GM21447 (cell line): ENCODE data around the gene STAP2.
"Not testable (repeated sequence)": the region's sequence is repeated elsewhere in the genome, so short reads cannot be mapped to it uniquely, and the experiment has no call there.

Source experiments
- ATAC-seq: cut with Tn5 transposase; IDR thresholded peaks from one replicate; pipeline ENCODE4 v1.9.1; 2021; ENCODE audit not compliant: unreplicated experiment

The STAP2 gene

DNA sequence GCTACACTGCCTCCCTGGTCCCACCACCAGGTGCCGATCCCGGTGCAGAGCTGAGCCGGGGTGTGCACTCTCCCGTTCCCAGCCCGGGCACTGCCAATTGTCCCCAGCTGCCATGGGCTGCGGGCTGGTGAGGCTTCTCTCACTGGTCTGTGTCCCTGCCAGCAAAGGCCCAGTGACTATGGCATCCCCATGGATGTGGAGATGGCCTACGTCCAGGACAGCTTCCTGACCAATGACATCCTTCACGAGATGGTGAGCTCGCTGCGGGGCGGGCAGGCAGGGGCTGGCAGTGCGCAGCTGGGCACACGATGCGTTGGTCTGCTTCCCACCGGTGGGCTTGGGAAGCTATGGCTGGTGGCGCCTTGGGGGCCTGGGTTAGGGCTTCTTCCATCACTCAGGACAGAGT, 19.3 kb upstream of the STAP2 start:
- ATAC-seq, result no peak

DNA sequence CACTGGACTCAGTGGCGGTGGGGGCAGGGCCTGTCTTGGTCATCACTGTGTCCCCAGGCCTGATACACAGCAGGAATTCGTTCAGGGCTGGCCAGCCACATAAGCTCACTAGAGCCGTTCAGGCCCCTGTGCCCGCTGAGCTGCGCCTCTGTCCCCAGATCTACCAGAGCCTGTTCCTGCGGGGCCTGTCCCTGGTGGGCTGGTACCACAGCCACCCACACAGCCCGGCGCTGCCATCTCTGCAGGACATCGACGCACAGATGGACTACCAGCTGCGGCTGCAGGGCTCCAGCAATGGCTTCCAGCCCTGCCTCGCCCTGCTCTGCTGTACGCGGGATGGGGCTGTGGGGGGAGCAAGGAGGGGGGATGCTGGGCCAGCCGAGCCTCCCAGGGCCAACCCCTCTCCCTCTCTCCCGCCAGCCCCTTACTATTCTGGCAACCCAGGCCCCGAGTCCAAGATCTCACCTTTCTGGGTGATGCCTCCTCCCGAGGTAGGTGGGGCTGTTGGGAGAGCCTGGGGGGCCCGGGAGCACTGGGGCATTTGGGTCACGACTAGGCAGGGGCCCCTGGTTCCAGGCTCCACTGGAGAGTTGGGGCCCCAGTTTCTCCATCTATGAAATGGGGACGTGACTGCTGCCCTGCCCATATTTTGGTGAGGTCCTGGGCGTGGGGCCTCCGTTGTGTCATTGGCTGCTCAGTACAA, 18.6 kb upstream of the STAP2 start:
- no peak for ATAC-seq

DNA sequence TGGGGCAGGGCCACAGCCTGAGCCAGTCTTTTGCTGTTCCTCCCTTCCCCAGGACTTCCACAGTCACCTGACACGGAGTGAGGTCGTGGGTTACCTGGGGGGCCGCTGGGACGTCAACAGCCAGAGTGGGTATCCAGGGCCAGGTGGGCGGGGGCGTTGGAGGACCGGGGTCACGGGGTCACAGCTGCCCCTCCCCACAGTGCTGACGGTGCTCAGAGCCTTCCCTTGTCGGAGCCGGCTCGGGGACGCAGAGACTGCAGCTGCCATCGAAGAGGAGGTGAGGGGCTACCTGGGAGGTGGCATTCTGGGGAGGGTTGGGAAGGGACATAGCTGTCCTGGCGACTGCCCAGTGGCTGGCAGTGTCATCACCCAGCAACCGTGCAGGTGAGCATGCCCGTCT, 16.3 kb upstream of the STAP2 start:
- ATAC-seq, result no peak

DNA sequence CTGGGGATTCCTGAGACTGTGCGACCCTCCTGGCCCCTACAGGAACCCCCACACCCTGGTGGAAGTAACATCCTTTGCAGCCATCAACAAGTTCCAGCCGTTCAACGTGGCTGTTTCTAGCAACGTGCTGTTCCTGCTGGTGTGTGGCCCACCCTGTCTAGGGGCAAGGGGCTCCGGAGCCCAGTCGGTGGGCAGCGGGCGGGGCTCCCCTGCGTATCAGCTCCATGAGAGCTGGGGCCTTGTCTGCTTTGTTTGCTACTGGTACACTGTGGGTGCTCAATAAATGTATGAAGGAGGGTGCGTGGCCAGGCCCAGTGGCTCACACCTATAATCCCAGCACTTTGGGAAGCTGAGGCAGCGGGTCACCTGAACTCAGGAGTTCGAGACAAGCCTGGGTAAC, 15.7 kb upstream of the STAP2 start:
- no peak for ATAC-seq

DNA sequence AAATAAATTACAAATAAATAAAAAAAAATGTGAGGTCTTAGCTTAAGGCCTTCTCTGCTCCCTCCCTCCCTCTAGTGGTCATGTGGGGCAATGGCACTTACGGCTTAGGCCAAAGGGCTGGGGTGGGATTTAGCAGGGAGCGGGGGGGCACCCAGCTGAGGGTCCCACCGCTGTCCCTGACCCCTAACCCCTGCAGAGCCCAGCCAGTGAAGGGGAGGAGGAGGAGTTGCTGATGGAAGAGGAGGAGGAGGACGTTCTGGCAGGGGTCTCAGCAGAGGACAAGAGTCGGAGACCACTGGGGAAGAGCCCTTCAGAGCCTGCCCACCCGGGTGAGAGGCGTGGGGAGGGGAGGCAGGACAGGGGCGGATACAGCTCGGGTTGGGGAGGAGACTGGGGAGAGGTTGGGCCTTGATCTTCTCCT, 14.1 kb upstream of the STAP2 start:
- ATAC-seq, result no peak

DNA sequence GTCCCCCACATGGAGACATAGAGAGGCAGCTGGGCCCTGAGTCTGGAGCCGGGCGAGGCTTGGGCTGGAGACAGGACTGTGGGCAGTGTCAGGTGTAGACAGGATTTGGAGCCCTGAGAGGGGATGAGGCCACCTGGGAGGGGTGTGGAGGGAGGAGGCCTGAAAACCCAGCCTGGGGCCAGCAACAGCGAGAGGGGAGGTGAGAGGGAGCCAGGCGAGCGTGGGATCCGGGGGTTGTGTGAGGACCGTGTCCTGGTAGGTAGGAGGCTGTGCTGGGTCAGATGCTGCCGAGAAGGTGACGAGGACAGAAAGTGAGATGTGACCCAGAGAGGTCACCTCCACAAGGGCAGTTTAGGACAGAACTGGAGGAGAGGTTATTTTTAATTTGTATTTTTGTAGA, 12.1 kb upstream of the STAP2 start:
- ATAC-seq, result no peak

DNA sequence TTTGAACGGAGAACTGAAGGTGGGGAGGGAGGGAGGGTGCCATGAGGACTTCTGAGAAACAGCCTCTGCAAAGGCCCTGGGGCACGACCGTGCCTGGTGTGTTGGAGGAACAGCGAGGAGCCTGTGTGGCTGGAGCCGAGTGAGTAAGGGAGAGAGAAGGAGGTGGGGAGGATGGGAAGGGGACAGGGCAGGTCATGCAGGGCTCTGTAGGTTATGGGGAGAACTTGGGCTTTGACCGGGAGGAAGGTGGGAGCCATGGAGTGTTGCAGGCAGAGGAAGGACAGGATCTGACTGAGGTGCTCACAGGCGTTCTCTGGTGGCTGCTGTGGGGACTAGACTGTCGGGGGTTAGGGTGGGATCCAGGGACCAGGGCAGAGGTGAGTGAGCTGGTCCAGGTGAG, 11.5 kb upstream of the STAP2 start:
- no peak for ATAC-seq

DNA sequence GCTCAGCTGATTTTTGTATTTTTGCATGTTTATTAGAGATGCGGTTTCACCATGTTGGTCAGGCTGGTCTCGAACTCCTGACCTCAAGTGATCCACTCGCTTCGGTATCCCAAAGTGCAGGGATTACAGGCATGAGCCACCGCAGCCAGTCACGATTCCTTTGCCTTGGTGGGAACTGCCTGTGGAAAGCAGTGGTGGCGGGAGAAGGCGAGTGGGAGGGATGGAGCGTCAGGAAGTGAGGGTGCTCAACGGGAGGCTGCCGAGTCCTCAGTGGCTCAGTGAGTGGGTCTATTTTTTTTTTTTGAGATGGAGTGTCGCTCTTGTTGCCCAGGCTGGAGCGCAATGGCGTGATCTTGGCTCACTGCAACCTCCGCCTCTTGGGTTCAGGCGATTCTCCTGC, 10.6 kb upstream of the STAP2 start:
- ATAC-seq, result not testable (repeated sequence)

DNA sequence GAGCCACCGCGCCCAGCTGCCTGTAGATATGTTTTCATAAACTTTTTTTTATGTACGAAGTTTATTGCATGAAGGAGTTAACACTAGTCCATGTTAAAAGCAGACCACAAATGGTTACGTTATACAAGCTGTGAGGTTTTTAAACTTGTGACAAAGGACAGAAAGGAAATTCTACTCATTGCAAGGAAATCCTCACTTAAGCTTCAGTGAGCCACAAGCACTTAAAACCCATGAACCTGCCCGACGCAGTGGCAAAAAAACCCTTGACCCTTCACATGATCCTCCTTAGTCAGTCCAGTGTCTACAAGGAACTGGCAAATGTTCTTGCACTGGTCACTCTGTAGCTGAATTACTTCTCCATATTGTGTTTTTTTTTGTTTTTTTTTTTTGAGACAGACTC, 8.9 kb upstream of the STAP2 start:
- no peak for ATAC-seq

DNA sequence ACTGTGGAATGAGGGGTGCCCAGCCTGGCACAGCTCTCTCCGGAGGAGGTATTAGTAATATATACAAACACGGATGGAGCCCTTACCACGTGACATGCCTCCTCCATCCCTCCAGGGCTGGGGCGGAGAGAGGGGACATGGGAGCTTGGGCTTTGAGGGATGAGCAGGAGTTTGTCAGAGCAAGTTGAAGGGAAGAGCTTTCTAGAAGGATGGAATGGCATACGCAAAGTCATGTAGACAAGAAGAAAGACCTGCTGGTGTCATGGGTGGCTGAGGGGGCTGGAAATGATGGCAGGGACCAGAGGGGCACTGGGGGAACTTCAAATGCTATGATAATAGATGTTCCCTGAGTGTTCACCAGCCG, 7.4 kb upstream of the STAP2 start:
- ATAC-seq, result no peak

DNA sequence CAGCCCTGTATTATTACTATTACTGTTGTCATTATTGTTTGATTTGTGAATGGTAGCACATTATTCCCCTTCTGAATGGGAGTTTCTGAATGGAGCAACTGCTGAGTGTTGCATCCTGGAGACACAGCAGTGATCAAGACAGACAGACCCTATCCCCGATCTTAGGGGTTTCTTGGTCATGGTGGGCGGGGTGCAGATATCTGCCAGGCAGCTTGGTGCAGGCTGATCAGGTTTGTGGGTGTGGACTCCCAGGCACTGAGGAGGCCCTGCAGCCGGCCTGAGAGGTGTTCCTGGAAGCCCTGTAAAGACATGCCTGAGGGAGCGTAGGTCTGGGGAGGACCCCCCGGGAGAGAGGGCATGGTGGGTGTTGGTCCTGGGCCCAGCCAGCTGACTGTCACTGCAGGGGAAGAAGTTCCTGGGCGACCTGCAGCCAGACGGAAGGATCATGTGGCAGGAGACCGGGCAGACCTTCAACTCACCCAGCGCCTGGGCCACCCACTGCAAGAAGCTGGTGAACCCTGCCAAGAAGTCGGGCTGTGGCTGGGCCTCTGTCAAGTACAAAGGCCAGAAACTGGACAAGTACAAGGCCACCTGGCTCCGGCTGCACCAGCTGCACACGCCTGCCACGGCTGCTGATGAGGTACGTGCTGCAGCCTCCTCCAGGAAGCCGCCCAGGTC, 6.9 kb upstream of the STAP2 start:
- no peak for ATAC-seq

DNA sequence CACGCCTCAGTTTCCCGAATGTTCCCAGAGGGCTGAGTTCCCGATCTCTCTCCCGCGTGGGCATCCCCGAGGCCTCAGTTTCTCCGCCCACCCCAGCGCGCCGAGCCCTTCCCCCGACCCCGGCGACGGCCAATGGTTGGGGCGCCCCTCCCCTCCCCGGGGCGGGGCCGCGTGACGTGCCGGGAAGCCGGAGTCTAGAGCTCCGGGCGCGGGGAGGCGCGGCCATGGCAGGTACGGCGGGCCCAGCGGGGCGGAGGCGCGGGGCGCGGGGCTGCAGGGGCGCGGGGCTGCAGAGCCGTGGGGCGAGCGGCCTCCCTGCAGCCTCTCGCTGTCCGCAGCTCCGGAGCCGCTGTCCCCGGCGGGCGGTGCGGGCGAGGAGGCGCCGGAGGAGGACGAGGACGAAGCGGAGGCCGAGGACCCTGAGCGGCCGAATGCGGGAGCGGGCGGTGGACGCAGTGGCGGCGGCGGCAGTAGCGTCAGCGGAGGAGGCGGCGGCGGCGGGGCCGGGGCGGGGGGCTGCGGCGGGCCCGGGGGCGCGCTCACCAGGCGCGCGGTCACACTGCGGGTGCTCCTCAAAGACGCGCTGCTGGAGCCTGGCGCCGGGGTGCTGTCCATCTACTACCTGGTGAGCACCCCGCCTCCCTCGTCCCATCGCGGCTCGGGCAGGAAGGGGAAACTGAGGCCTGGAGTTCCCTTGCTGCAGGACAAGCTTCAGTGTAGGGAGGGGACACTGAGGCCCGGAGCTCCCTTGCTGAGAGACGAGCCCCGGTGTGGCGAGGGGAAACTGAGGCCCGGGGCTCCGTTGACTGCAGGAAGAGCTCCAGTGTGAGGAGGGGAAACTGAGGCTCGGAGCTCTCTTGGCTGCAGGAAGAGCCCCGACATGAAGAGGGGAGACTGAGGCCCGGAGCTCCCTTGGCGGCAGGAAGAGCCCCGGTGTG, 5.0 kb upstream of the STAP2 start, which contains the start of gene MPND:
Gene MPND (plus strand): TSS at position 193 of the 938 bp plus-strand sequence. CDS start 32 bp downstream, at position 225.
- ATAC-seq, result peak; percentile 41

DNA sequence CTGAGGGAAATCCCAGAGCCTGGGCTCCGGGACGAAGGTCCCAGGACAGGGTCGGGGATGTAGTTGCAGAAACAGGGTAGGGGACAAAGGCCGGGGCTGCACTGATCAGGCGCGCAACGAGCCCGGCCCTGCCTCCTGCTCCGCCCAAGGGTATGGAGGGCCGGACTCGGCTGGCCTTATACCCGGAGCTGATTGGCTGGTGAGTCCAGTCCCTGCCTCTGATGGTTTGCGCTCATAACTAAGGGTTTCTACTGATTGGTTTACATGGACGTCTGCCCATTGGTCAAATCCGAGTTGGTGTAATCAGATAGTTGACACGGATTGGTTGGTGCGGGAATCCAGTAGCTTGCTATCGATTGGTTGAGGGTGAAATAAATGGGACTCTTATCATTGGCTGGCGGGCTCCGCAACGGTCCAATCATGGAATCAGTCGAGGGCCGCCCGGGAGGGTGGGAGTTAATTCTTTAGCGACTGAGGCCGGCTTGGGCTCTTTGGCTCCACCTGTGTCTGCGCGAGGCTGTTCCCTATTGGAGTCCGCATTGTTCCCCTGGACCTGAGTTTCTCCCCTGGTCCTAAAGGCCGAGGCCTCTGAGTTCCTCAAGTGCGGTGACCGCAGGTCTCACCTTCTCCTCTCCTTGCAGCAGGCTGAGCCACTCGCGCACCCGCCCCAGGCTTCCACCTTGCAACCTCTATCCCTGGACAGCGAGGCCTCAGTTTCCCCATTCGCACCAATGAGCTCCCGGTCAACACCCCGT, 4.2 kb upstream of the STAP2 start:
- peak; percentile 82 for ATAC-seq

DNA sequence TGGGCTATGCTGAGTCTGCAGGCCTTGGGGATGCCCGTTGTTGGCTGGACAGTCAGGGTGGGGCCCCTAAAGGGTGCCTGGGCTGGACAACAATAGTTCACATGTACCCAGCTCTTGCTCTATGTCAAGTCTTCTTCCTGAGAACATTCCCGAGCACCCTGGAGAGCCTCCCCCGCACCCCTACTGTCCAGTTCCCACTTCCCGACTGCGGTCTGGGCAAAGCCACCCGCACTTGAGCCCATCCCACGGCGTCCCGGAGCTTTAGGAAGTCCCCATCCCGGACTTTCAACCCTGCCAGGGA, 3.6 kb upstream of the STAP2 start:
- ATAC-seq, result no peak

DNA sequence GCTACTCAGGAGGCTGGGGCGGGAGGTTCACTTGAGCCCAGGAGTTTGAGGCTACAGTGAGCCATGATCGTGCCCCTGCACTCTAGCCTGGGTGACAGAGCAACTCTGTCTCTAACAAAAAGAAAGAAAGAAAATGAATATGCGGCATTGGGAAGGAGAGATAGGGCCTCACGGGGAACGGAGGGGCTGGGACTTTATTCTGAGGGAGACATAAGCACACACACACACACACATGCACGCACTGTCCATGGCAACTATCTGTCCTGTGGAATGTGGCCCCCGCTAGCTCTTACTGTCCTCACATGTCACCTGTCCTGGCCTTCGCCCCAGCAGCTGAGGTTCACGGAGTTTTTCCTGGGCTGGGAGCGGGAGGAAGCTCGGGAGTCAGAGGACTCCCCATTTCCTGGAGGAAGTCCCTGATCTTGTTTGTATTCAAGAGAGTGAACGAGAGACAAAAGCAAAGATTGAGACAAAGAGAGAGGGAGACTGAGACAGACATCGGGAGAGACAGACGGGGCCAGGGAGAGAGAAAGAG, 654 bp downstream of the STAP2 start:
- no peak for ATAC-seq

DNA sequence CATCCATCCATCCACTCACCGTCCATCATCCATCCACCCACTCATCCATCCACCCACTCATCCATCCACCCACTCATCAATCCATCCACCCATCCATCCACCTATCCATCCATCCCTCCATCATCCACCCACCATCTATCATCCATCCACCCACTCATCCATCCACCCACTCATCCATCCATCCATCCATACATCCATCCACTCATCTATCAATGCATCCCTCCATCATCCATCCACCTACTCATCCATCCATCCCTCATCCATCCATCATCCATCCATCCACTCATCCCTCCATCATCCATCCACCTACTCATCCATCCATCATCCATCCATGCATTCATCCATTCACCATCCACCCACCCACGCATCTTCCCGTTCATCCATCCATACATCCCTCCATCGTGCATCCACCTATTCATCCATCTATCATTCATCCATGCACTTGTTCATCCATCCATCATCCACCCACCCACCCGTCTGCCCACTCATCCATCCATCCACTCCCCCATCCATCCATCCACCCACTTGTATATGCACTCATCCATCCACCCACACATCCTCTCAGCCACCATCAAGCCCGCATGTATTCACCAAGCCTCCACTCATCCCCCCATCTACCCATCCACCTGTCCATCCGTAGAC, 3.6 kb downstream of the STAP2 start:
- no peak for ATAC-seq

DNA sequence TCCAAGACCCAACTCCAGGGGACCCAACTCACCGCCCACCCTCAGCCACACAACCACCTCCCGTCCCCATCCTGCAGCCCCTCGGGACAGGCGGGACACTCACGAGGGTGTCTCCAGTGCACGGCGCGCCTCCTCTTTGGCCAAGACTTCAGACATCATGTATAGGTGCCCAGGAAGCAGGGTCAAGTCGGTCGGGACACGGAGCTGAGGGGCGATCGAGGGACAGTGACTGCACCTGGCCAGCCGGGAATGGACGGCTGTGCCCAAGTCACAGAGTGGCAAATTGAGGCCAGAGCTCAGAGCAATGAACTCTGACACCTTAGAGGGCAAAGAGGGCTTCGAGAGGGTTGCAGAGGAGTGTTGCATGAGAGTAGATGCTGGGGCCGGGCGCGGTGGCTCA, 8.8 kb downstream of the STAP2 start:
- ATAC-seq, result no peak

DNA sequence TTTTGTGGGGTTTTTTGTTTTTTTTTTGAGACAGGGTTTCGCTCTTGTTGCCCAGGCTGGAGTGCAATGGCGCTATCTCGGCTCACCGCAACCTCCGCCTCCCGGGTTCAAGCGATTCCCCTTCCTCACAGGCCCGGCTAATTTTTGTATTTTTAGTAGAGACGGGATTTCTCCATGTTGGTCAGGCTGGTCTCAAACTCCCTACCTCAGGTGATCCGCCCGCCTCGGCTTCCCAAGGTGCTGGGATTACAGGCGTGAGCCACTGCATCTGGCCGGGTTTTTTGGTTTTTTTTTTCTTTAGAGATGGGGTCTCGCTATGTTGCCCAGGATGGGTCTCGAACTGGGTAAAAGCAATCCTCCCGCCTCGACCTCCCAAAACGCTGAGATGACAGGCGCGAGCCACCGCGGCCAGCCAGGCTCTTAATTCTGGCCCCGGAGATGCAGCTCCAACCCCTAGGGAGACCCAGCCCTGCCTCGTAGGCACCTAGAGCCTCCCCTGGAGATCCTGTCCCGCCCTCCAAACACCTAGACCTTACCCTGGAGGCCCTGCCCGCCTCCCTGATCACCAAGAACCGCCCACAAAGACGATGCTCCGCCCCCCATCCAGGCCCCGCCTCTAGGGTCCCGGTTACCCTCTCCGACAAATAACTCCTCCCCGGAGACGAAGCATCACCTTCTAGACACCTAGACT, 9.5 kb downstream of the STAP2 start:
- not testable (repeated sequence) for ATAC-seq

DNA sequence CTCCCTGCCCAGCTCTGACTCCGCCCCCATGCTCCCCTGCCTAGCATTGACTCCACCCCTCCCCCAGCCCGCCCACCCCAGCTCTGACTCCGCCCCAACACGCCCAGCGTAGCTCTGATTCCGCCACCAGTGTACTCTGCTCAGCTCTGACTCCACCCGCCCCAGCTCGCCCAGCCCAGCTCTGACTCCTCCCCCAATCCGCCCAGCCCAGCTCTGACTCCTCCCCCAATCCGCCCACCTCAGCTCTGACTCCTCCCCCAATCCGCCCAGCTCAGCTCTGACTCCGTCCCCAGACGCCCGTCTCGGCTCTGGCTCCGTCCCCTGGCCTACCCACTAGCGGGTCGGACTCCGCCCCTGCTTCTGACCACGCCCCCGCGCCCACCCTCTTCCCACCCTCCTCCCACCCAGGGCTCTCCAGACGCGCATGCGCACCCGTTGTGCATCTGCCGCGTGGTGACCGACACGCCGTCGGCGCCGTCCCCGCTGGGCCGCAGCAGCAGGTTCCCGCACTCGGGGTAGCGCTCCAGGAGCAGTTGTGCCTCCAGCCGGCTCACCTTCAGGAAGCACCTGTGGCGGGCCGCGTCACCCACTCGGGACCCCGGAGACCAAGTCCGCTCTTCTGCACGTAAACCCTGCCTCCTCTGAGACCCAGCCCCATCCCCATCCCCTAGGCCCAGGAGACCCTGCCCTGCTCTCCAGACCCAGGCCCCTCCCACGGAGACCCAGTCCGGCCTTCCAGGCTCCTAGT, 10.2 kb downstream of the STAP2 start:
- ATAC-seq, result peak; percentile 69
